H9 (cell line): Measurements from ENCODE around the gene ANAPC15. TPM values are rescaled to one million over a fixed set of nuclear protein-coding genes. Genes with fewer than 3 reads are reported as not detected.
A peak's percentile ranks its signal among the peaks of the same experiment; 100 is the strongest.

Experiments used
- DNase-seq: peaks from one replicate; pipeline ENCODE4 v3.0.0-alpha.2; 2017
- H2AFZ ChIP-seq: one replicate; pipeline ENCODE4 v1.6.1; 2013; ENCODE audit warnings: mild to moderate bottlenecking, low read length, control low read depth, moderate library complexity
- H2AK5ac ChIP-seq: 2 replicates; pipeline ENCODE4 v1.6.1; 2013; ENCODE audit warnings: low read length, control low read depth, mixed read lengths; ENCODE audit not compliant: insufficient read length
- H2BK120ac ChIP-seq: one replicate; pipeline ENCODE4 v1.6.1; 2013; ENCODE audit warnings: low read depth, mild to moderate bottlenecking, low read length, control low read depth, inconsistent platforms; ENCODE audit not compliant: poor library complexity, severe bottlenecking
- H2BK12ac ChIP-seq: 2 replicates; pipeline ENCODE4 v1.6.1; 2013; ENCODE audit warnings: low read length, control low read depth, mixed read lengths, low read depth; ENCODE audit not compliant: insufficient read length
- H2BK15ac ChIP-seq: 2 replicates; pipeline ENCODE4 v1.6.1; 2013; ENCODE audit warnings: low read depth, low read length, control low read depth
- H2BK20ac ChIP-seq: one replicate; pipeline ENCODE4 v1.6.1; 2013; ENCODE audit warnings: low read depth, mild to moderate bottlenecking, low read length, control low read depth, inconsistent platforms; ENCODE audit not compliant: poor library complexity, severe bottlenecking
- H2BK5ac ChIP-seq: 2 replicates; pipeline ENCODE4 v1.6.1; 2013; ENCODE audit warnings: low read length, control low read depth, mixed read lengths; ENCODE audit not compliant: insufficient read length
- H3K14ac ChIP-seq: 2 replicates; pipeline ENCODE4 v1.6.1; 2013; ENCODE audit warnings: low read length, control low read depth; ENCODE audit not compliant: insufficient read depth
- H3K18ac ChIP-seq: 2 replicates; pipeline ENCODE4 v1.6.1; 2013; ENCODE audit warnings: low read depth, mild to moderate bottlenecking, mixed read lengths, low read length, control low read depth; ENCODE audit not compliant: insufficient read length
- H3K23ac ChIP-seq: 2 replicates; pipeline ENCODE4 v1.6.1; 2013; ENCODE audit warnings: low read length, control low read depth, mixed read lengths, low read depth; ENCODE audit not compliant: insufficient read length
- H3K23me2 ChIP-seq: 2 replicates; pipeline ENCODE4 v1.6.1; 2013; ENCODE audit warnings: low read depth, mild to moderate bottlenecking, mixed read lengths, low read length, control low read depth; ENCODE audit not compliant: insufficient read length, poor library complexity, severe bottlenecking
- H3K27ac ChIP-seq: 2 replicates; pipeline ENCODE4 v1.5.1; 2013; ENCODE audit warnings: low read length, control low read depth, mixed read lengths, low read depth; ENCODE audit not compliant: insufficient read length
- H3K27me3 ChIP-seq: 2 replicates; pipeline ENCODE4 v1.6.1; 2013; ENCODE audit warnings: low read length, control low read depth, inconsistent platforms; ENCODE audit not compliant: insufficient read depth
- H3K4ac ChIP-seq: 2 replicates; pipeline ENCODE4 v1.6.1; 2013; ENCODE audit warnings: low read depth, mild to moderate bottlenecking, control low read depth, inconsistent platforms, low read length, moderate library complexity
- H3K4me1 ChIP-seq: 2 replicates; pipeline ENCODE4 v1.6.1; 2013; ENCODE audit warnings: low read length, control low read depth, inconsistent platforms; ENCODE audit not compliant: insufficient read depth
- H3K4me2 ChIP-seq: 2 replicates; pipeline ENCODE4 v1.6.1; 2013; ENCODE audit warnings: low read length, control low read depth, mixed read lengths; ENCODE audit not compliant: insufficient read length, insufficient read depth
- H3K56ac ChIP-seq: 2 replicates; pipeline ENCODE4 v1.6.1; 2013; ENCODE audit warnings: low read depth, mild to moderate bottlenecking, mixed read lengths, low read length, control low read depth; ENCODE audit not compliant: insufficient read length
- H3K79me1 ChIP-seq: 2 replicates; pipeline ENCODE4 v1.6.1; 2013; ENCODE audit warnings: low read depth, mild to moderate bottlenecking, moderate library complexity, low read length, control low read depth, inconsistent platforms; ENCODE audit not compliant: insufficient read depth, poor library complexity, severe bottlenecking
- H3K79me2 ChIP-seq: 2 replicates; pipeline ENCODE4 v1.6.1; 2013; ENCODE audit warnings: low read length, control low read depth, inconsistent platforms; ENCODE audit not compliant: insufficient read depth
- H3K9ac ChIP-seq: 2 replicates; pipeline ENCODE4 v1.6.1; 2013; ENCODE audit warnings: low read length, control low read depth, mixed read lengths; ENCODE audit not compliant: insufficient read length; ENCODE audit errors: extremely low read depth
- H3K9me3 ChIP-seq: one replicate; pipeline ENCODE4 v1.6.1; 2013; ENCODE audit warnings: low read depth, low read length, inconsistent platforms; ENCODE audit not compliant: control insufficient read depth
- H3T11ph ChIP-seq: one replicate; pipeline ENCODE4 v1.6.1; 2013; ENCODE audit warnings: mild to moderate bottlenecking, low read length, control low read depth, inconsistent platforms
- H4K20me1 ChIP-seq: one replicate; pipeline ENCODE4 v1.6.1; 2013; ENCODE audit not compliant: control insufficient read depth, insufficient read length, insufficient read depth
- H4K5ac ChIP-seq: 2 replicates; pipeline ENCODE4 v1.6.1; 2013; ENCODE audit warnings: low read depth, mild to moderate bottlenecking, mixed read lengths, low read length, control low read depth; ENCODE audit not compliant: insufficient read length
- H4K8ac ChIP-seq: replicated peaks from 2 replicates; pipeline ENCODE4 v1.6.1; 2013; ENCODE audit warnings: low read length, control low read depth, mixed read lengths, low read depth; ENCODE audit not compliant: insufficient read length
- H4K91ac ChIP-seq: 2 replicates; pipeline ENCODE4 v1.6.1; 2013; ENCODE audit warnings: low read depth, mild to moderate bottlenecking, moderate library complexity, mixed read lengths, low read length, control low read depth; ENCODE audit not compliant: insufficient read length
- H3K27ac Mint-ChIP-seq, 3 experiments: 2 replicates in 2 of 3; 3 replicates in 1 of 3; pipeline ENCODE4 v1.8.0; 2020 to 2021; ENCODE audit warnings: mixed read lengths in 3 of 3, mild to moderate bottlenecking in 1 of 3, moderate library complexity in 1 of 3
- H3K27me3 Mint-ChIP-seq: 2 replicates; pipeline ENCODE4 v1.8.0; 2021; ENCODE audit warnings: low read depth, mild to moderate bottlenecking, moderate library complexity, mixed read lengths
- H3K36me3 Mint-ChIP-seq, 3 experiments: 2 replicates in 2 of 3; 3 replicates in 1 of 3; pipeline ENCODE4 v1.8.0; 2020 to 2021; ENCODE audit warnings: low read depth in 3 of 3, mixed read lengths in 3 of 3; ENCODE audit not compliant: insufficient read depth in 1 of 3
- H3K4me1 Mint-ChIP-seq, 2 experiments: 2 replicates each; pipeline ENCODE4 v1.8.0; 2020; ENCODE audit warnings: mixed read lengths in 2 of 2
- H3K4me3 Mint-ChIP-seq, 2 experiments: 2 replicates in 1 of 2; 3 replicates in 1 of 2; pipeline ENCODE4 v1.8.0; 2020 to 2021; ENCODE audit warnings: mild to moderate bottlenecking in 2 of 2, mixed read lengths in 2 of 2, moderate library complexity in 1 of 2
- H3K9me3 Mint-ChIP-seq, 2 experiments: 2 replicates in 1 of 2; 3 replicates in 1 of 2; pipeline ENCODE4 v1.8.0; 2020; ENCODE audit warnings: mild to moderate bottlenecking in 2 of 2, mixed read lengths in 2 of 2, moderate library complexity in 1 of 2
- WGBS: extraction: QIAGEN DNeasy Blood & Tissue Kit; methylation state at CpG from one replicate; pipeline ENCODE4 v1.1.7; 2013; ENCODE audit warnings: missing lambda C conversion rate, low lambda C conversion rate, mixed read lengths; ENCODE audit not compliant: insufficient read length; ENCODE audit errors: extremely low coverage; 5-methylcytosine and 5-hydroxymethylcytosine counted together
- total RNA-seq: library from RNA; stranded (reverse); gene quantifications from 2 replicates; pipeline ENCODE4 v1.2.1, GENCODE V29; 2021
- TF ChIP-seq, protein P1 (sequence below): fragments of 200-600 bp; sonication (generic); conservative IDR thresholded peaks from 3 replicates; pipeline ENCODE4 v1.8.0; 2021; ENCODE audit warnings: antibody characterized with exemption, mild to moderate bottlenecking

ANAPC15 gene
- total RNA-seq, 1 experiment from 2014 or later: 72.6 TPM

DNA sequence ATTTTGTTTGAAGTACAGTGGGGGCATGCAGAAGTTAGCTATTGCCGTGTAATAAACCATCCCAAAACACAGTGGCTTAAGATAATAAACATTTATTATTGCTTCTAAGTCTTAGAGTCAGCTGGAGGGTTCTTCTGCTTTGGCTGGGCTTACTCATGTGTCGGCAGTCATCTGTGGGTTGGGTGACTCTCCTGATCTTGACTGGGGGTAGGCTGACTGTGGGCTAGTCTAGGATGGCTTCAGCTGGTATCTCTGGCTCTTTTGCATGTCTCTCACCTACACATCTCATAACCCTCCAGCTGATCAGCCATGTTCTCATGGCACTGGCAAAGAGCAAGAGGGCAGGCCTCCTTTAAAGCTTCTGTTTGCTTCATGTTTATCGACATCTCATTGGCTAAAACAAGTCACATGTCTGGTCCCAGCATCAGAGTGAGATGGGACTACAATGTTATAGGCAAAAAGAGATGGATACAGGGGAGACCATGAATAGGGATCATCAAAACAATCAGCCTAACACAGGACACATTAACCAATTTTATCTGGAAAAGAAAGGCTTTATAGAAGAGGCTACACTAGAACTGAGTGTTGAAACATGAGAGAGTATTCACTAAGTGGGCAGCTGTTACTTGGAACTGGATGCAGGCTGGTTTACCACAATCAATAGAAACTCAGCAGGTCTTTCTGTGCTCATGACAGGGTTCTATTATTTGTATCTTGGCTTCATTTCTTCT, 26.7 kb downstream of the ANAPC15 start:
- TF ChIP-seq, protein P1, sequence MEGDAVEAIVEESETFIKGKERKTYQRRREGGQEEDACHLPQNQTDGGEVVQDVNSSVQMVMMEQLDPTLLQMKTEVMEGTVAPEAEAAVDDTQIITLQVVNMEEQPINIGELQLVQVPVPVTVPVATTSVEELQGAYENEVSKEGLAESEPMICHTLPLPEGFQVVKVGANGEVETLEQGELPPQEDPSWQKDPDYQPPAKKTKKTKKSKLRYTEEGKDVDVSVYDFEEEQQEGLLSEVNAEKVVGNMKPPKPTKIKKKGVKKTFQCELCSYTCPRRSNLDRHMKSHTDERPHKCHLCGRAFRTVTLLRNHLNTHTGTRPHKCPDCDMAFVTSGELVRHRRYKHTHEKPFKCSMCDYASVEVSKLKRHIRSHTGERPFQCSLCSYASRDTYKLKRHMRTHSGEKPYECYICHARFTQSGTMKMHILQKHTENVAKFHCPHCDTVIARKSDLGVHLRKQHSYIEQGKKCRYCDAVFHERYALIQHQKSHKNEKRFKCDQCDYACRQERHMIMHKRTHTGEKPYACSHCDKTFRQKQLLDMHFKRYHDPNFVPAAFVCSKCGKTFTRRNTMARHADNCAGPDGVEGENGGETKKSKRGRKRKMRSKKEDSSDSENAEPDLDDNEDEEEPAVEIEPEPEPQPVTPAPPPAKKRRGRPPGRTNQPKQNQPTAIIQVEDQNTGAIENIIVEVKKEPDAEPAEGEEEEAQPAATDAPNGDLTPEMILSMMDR: no peak
- Histone ChIP-seq H3K79me2 (no peaks in the 10 kb centered on the region), H2BK5ac (no peak overlapping the region), H4K8ac (no peak overlapping the region), H2AFZ (no peak overlapping the region), H3T11ph (no peak overlapping the region), H3K14ac (no peak overlapping the region), H4K91ac (no peak overlapping the region), H3K4me1 (no peaks in the 10 kb centered on the region), H3K9me3 (no peaks in the 10 kb centered on the region), H3K9ac (no peak overlapping the region), H4K5ac (no peak overlapping the region), H2BK20ac (no peak overlapping the region), H4K20me1 (no peaks in the 10 kb centered on the region), H3K79me1 (no peaks in the 10 kb centered on the region), H3K23me2 (no peaks in the 10 kb centered on the region), H3K4ac (no peak overlapping the region), H3K18ac (no peak overlapping the region), H2AK5ac (no peak overlapping the region), H3K23ac (no peak overlapping the region), H2BK12ac (no peak overlapping the region), H3K4me2 (no peak overlapping the region), H3K27ac (no peak overlapping the region), H2BK120ac (no peak overlapping the region), H3K56ac (no peak overlapping the region), H2BK15ac (no peak overlapping the region), H3K27me3 (no peaks in the 10 kb centered on the region)
- peaks cover 0 to 6% (median 4%) of the 10 kb centered on the region in 3 experiments; a peak in 3 of 7 replicates for H3K36me3 Mint-ChIP-seq
- WGBS: no CpG with 5 or more reads among the region's 3 CpGs
- no peak for DNase-seq
- no peaks in the 10 kb centered on the region for H3K27me3 Mint-ChIP-seq
- no peak overlapping the region for H3K4me3 Mint-ChIP-seq
- H3K4me1 Mint-ChIP-seq: peaks cover 11 to 13% of the 10 kb centered on the region in 2 experiments
- peak overlapping the region in 2 of 3 experiments; percentile 12 to 32; a peak in 1 of 7 replicates for H3K27ac Mint-ChIP-seq
- H3K9me3 Mint-ChIP-seq: no peaks in the 10 kb centered on the region
